HG02623 (cell line): ENCODE results near the gene ELMO1.

ENCODE experiments used
- ATAC-seq: cut with Tn5 transposase; IDR thresholded peaks from one replicate; pipeline ENCODE4 v1.9.1; 2021; ENCODE audit warnings: moderate library complexity; ENCODE audit not compliant: unreplicated experiment

The ELMO1 gene

DNA sequence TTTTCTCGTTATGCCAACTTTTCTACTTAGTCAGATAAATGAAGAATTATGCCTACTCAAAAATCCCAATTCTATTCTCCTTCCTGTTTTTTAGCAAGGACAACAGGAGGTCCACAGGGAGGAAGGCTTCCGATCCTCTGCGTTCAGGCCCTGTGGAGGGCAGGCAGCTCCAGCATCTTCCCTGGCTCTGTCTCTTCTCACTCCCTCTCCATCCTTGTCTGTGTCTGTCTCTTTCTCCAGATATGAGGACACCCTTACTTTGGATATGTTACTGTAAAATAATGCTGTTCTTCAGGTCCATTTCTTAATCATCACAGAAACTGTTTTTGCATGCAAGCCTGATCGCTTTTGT lies 166.6 kb downstream of the ELMO1 start:
- no peak for ATAC-seq

DNA sequence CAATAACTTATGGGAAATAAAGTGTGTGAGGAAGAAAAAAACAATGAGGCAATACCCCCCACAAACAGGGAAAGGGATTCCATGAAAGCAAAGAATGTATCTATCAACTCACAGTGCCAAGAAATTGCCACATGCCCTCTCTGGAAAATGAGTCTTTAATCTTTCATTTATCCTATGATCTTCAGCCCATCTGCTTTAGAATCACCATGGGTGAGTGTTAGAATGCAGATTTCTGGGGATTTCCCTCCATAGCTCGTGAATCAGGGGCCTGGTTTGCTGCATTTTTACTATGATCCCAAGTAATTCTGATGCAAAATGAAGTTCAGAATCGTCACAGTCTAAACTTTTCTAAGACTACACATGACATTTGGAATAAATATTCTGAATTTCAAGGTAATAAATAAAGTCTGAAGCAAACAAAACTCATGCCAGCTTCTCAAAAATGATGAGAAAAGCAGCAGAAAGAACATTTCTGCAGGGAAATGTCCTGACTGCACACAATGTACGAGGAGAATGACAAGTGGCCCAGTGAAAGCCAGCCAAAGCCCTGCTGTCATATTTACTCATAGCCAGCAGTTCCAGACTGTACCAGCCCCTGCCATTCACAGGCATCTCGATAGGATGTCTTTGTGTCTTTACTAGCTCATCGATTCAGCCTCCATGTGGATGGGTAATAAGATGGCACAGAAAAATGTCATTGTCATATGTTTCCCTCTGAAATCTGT lies 167.1 kb downstream of the ELMO1 start:
- no peak for ATAC-seq

DNA sequence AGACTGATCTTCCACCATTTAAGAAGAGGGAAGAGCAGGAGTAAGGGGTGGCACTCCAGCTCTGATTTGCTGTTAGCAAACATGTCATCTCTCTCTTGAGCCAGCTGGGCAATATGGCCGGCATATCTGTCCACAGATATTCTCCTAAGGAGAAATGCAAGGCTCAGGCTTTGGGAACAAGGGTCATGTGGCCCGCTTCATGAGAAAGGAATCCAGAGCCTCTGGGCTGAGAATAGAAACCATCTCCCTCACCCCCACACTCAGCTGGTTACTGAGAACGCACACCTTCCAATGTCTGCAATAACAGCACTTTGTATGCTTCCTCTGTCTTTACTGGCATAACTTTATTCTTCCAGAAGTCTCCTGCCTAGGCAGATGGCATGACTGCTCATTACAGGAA lies 171.2 kb downstream of the ELMO1 start:
- no peak for ATAC-seq

DNA sequence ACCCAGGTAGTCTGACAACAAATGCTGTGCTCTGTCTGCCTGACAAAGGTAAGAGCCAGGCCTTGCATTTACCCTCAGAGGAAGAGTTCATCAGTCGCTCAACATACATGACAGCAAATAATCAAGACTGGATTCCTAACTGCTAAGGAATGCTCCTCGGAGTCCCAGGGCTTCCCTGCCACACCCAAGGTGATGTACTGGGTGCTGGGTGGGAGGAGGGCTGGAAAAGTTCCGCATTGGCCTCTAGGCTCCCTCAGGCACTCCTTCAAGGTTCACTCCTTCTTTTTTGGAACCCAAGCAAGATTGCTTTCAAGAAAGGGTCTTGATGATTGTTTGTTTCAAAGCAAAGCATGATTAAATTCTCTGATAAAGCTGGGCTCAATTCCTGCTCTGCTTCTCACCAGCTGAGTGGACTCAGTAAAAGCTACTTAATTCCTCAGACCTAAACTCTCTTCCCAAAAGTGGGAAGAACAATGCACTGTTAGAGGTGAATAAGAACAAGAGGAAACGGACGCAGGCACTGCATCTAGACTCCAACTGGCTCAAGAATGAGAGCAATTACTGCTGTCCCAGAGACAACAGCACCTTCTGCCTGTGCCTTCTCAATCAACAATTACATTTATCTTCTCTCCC lies 173.5 kb downstream of the ELMO1 start:
- ATAC-seq = no peak

DNA sequence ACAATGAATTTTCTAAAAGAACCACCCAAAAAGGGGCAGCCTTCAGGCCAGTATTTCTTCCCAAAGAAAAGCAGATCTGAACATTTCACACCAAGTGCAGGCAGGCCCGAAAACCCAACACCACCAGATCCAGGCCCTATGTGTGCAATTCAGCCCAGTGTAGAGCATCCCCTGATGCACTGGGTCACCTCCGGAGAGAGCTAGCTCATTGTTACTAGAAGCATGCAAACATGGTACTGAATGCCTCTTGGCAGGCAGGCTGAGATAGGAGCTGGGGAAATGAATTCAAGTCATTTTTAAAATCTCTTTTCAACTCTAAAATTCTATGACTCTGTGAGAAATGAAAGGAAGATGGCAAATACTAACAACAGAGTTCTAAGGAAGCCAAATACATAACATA lies 174.8 kb downstream of the ELMO1 start:
- ATAC-seq = no peak

DNA sequence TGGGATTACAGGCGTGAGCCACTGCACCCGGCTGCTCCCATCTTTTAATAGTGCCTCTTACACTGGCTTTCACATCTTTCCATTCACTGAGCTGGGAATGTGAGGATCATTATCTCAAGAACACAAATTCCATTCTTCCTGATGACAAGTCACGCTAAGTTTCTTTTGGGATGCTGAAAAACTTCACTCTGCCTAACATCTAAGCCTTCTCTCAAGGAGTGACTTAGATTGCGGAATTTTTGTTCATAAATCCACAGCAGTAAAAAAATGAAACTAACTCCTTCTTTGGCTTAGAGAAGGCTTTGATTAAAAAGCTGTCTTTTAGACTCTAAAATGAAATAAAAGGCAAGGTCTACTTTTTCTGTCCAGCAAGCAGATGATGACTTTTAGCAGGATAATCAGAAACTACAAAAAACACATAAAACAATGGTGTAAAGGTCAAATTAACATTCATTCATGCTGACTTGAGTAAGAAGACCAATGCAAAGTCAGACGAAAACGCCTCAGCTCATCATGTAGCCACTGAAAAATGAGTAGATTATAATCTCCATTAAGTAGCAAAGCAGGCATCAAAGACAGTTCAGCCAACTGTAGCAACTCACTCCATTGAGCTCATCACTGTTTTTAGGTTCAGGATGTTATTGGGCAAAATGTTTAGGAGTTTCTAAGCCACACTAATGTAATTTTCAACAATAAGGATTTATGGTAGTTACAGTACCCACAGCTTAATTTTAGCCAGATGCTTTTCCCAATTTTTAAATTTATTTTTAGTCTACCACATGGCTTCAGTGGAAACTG lies 178.8 kb downstream of the ELMO1 start:
- ATAC-seq = no peak

DNA sequence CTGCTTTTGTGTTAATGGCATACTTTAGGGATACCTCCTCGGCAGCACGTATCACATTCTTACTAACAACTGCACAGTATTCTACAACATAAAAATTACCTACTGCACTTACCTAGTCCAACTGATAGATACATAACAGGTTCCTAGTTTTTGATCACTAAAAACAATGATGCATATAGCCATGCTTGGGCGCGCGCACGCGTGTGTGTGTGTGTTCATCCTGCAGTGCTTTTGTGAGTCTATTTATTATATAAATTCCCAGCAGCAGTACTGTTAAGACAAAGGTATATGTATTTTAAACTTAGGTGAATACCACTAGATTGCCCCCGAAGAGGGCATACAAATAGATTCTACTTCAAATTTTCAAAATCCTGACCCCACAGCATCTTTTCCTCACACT lies 181.4 kb downstream of the ELMO1 start:
- ATAC-seq = no peak

DNA sequence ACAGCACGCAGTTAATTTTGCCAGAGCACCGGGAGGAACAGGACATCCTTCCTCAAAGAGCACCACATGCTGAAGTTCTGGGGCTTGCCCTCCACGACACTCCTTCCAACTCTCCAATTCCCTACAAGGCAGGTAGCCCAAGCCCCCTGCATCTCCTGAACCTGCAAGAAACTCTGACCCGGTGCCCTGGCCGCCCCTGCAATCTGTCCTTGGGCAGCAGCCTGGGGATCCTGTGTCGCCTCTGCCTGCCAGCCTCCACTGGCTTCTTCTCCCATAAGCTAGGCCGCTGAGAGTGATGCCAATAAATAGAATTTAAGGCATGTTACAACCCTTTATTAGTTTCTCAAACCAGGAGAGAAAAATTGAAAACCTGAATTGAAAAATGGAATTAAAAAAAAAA lies 182.8 kb downstream of the ELMO1 start:
- no peak for ATAC-seq

DNA sequence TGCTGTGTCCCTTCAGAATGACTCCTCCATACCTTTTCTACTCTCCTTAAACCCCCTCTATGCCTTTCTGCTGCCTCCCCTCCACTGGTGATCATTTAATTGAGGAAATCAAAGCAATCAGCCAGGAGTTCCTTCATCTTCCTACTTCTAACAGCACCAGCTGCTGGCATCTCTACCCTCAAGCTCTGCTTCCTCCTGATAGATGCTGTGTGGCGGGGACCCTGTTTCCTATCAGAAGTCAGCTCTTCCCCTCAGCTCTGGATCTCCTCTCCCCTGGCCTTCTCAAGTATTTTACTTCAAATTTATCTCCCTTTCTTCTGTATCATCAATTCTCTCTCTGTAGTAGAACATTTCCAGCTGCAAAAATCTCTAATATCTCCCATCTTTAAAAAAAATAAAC lies 183.7 kb downstream of the ELMO1 start:
- ATAC-seq = no peak

DNA sequence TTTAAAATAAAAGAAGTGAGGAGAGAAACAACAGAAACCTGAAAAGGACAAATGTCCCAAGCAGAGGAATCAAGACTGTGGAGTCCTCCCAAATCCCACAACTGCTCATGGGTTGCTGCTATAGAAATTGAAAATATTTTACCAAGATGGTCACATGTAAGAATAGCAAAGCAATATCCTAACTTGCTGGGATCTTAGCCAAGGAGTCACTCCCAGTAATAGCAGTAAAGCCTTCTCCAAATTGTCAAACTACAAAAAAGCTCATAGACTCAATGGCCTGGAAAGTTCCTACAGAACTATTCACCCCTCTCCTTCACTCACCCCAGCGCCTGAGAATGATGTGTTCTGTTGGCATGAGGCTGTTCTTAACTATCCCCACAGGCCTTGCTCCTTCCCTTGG lies 186.5 kb downstream of the ELMO1 start:
- no peak for ATAC-seq

DNA sequence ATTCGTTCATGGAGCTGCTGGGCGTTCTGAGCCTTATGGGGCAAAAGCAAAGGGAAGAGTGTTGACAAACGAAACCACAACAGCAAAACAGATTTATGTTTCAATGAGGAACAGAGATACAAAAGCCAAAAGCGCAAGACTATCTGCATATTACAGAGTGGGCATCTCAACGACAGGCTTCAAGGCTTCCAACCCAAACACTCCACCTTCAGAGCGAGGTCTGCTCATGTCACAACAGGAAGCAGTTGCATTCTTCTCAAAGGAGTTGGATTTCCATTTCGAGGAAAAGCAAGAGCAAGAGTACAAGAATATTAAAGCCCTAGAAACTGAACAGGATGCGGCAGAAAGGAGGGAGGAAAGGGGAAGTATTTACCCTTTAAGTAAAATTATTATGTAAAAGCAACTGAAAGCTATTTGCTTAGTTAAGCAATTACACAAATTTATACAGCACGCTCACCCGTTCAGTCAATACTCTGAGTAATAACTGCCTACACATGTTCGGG lies 189.3 kb downstream of the ELMO1 start:
- ATAC-seq = no peak

DNA sequence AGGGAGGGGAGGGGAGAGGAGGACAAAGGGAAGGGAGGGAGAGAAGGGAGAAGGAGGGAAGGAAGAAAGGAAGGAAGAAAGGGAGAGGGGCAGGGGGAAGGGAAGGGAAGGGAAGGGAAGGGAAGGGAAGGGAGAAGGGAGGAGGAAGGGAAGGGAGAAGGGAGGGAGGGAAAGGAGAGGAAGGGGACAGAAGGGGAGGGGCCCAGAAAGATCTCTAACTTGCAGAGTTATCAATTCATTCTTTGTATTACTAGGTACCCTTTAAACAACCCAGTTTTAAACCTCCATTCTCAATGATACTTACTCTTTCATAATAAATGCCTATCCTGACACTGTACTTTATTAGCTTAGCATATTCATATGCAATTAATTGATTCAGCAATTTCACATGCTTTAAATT lies 192.0 kb downstream of the ELMO1 start:
- no peak for ATAC-seq

DNA sequence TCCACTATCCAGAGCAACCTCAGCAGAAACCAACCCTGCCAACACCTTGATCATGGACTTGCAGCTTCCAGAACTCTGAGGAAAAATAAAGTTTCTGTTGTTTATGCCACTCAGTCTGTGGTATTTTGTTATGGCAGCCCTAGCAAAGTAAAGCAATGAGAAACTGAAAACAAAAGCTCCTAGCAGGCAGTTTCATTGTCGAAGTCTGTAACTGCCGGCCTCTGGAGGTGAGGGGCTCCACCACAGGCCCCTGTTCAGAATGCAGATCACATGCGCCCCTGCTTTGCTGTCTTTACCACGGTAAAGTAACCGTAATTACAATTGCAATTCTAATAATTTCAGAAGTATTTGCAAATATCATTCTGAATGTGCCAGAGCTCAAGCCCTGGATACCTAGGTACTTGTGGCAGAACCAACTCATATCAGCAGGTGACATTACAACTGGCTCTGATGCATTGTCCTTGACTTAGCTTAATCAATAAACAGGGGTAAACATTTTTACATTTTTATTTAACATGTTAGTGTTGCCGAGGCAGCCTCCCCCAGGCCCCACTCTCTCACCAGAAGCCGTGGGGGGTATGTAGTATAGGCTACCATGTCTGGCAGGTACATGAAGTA lies 193.2 kb downstream of the ELMO1 start:
- no peak for ATAC-seq

DNA sequence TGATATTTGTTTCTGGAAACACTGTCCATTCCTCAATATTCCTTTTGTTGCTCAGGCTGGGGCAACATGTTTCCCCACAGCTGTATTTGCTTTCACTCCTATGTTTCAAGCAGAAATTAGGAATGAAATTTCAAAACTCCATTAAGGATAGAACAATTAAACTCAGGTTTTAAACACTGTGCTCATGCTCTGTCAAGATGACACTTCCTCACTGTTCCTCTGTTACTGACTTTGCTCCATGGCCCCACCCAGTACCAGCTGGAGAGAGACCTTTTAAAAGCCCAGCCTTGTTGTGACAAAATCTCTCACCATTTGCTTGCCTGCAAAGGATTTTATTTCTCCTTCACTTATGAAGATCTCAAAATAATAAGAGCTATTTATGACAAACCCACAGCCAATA lies 197.4 kb downstream of the ELMO1 start:
- no peak for ATAC-seq

DNA sequence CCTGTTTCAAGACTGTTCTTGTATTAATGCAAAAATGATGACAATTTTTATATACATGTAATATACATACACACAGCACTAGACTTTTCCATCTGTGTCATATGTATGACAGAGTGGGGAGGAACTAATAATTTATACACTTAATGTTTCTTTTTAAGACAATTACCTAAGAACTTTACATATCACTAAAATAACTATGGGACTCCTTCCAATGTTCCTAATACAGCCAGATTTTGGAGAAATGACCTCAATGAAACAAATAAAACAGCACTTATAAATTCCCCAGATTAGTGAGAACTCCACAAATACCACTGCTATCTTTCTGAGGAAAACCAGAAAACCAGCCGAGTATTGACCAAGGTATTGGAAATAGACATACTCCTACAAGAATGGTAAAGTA lies 199.4 kb downstream of the ELMO1 start:
- ATAC-seq = no peak

DNA sequence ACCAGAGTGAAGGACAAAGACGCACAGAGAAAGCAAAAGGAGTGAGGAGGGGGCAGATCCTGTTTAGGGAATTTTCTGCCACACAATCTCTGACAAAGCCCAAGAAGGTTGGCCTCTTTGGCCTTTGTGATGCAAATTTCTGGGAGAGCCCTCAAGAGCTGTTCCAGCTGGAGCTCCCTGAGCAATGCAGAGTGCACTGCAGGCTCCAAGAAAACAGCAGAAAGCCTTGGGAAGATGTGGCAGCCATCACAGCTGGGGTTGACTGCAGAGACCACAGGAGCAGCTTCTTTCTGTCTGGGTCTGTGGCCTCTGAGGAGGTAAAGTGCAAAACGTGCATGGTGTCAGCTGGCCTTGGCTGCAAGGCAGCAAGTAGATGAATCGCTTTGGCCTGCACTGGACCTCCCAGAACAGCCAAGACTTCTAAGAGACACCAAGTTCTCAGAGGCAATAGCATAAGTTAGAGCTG lies 200.2 kb downstream of the ELMO1 start:
- ATAC-seq = no peak

DNA sequence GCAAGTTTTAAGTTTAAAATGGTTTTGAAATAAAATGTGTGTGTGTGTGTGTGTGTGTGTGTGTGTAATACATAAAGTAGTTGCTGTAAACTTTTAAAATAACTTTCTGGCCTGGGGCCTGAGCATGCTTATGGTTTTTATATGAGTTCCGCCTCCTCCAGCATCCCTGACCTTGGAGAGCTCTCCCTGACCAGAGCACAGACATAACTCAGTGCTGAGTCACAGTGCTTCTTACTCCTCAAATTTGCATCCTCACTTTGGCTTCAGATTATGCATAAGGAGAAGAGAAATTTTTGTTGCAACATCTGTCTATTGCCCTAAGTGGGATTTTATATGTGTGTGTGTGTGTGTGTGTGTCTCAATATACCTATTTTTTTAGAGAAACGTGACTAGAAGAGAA lies 200.8 kb downstream of the ELMO1 start:
- ATAC-seq = no peak

DNA sequence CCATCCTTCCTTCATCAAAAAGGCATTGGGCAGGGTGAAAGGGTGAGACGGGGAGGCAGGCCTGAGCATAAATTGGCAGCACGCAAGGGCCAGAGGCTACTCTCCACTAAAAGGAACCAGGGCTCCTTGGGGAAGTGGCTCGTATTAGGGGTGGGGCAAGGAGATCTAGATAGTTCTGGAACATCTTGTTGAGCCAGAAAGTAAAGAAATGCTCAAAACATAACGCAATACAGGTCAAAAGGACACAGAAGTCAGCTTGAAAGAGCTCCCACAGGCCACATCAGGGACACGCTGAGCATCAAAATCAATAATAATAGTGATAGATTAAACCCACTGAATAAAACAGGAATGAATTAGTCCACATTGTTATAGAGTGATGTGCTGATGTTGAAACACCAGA lies 203.1 kb downstream of the ELMO1 start:
- ATAC-seq = no peak

DNA sequence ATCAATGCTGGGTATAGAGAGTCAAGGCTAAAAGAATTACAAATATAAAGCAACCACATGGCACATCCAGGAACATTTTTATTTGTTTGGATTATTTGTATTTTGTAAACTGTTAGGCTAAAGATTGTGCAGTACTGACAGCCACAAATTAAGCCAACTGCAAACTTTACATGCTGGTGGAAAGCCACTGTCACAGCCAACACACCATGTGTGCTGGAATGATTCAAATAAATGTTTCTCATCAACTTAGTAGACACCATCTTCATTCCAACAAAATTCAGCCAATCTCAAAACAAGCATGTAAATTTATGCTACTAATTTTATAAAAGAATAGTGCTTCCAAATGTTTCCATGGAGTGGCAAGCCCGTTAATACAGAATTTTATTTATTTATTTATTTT lies 211.8 kb downstream of the ELMO1 start:
- no peak for ATAC-seq

DNA sequence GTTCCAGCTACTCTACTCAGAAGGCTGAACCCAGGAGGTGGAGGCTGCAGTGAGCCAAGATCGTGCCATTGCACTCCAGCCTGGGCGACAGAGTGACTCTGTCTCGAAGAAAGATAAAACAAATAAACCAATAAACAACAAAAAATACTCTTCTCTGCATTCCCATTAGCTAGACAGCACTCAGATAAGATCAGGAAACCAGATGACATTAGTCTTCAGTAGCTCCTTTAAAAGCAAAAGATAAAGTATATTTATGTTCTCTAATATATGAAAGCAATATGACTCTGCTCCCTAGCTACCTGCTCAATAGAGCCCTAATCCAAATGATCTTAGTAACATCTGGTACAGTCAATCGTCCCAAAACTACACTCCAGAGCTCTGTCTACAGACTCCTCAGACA lies 212.9 kb downstream of the ELMO1 start:
- ATAC-seq = no peak

DNA sequence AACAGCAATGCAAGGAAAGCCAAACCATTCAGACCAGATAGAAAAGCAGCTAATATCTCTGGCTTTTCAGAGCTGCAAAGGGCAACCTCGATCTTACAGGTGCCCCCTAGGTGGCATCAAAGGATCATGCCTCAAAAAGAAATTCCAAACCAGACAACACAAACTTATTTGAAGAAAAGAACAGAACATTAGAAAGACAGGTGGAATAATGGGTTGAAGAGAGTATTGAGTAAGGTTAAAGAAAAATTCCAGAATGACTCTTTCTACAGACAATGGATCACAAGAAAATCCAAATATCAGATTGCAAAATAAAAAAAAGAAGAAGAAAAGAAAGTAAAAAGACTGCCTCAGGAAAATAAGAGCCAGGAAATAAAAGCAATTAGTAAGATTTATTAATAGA lies 213.7 kb downstream of the ELMO1 start:
- no peak for ATAC-seq

DNA sequence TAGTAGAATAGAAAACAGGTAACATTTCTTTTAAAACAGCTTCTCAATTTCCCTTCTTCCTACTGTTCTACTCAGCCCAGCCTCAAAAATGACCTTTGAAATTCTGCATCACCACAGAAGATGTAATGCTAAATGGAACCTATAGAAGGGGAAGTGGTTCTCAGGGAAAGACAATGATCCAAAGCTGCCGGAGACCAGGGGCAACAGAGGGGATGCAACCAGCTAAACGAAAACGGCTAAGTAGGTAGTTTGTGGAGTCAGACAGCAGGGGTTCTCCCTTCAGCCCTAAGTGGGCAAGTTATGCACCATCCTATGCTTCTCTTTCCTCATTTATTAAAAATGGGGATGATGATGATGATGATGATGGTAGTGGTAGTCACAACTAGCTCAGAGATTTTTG lies 214.3 kb downstream of the ELMO1 start:
- no peak for ATAC-seq
